D341Med (cell line): Measurements from ENCODE around the gene ARID1B.

Experiments used
- DNase-seq: peaks from one replicate; pipeline ENCODE4 v3.0.0; 2012; ENCODE audit warnings: low spot score

ARID1B gene

GRCh38 chr6:156879186-156879585 is 102.0 kb downstream of the ARID1B start:
- no peak for DNase-seq

GRCh38 chr6:156879591-156879990 is 102.4 kb downstream of the ARID1B start:
- no peak for DNase-seq

GRCh38 chr6:156880913-156881312 is 103.7 kb downstream of the ARID1B start:
- DNase-seq, result no peak

GRCh38 chr6:156881687-156882629 is 104.8 kb downstream of the ARID1B start:
- DNase-seq, result no peak

GRCh38 chr6:156883497-156884252 is 106.5 kb downstream of the ARID1B start:
- DNase-seq, result no peak

DNA sequence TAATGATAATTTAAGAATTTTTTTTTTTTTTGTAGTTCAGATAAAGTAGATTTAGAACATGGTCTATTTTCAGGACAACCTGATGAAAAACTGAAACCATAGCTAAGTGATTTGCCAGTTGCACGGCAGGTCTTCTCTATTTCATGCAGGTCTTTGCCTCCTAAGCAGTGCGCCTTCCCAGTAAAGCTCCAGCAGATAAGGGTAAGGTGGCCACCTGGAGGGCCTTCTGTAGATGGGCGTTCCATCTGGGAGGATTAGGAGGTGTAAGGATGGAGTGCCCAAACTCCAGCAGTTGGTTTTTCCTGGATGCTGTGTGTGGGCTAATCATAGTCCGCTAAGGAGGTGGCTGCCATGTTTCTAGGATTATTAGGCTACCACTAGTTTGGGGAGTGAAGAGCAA is 107.1 kb downstream of the ARID1B start:
- peak; percentile 60 for DNase-seq

DNA sequence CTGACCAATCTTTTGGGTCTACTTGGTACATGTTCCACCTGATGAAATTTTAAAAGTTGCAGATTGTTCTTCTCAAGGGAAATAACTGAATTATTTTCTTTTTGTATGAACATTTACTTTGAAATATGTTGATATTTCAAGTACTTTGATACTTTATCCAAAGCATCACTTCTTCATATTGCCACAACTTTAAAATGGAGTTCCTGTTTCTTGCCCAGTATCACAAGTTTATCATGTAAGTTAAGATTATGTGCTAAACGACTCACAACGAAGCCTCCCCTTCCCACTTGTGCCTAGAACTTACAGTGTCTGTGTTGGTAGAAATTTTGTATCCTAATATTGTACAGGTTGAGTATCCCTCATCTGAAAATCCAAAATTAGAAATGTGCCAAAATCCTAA is 108.4 kb downstream of the ARID1B start:
- DNase-seq, result no peak

DNA sequence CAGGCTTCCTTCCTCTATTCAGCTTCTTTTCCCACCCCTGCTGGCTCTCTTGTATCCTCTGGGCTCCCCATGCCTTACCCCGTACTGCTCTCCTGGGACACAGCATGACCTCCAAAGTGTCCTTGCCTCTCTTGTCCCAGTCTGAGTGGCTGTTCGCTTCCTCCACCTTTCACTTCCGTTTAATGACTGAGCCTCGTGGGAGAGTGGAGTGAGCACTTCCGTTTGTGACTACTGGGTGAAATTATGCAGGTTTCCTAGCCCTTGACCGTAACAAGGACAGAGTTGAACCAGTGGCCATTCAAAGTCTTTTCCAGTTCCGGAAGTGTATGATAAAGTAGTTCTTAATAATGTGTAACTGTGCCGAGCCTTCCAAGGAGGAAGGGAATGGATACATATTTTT is 109.2 kb downstream of the ARID1B start:
- no peak for DNase-seq

DNA sequence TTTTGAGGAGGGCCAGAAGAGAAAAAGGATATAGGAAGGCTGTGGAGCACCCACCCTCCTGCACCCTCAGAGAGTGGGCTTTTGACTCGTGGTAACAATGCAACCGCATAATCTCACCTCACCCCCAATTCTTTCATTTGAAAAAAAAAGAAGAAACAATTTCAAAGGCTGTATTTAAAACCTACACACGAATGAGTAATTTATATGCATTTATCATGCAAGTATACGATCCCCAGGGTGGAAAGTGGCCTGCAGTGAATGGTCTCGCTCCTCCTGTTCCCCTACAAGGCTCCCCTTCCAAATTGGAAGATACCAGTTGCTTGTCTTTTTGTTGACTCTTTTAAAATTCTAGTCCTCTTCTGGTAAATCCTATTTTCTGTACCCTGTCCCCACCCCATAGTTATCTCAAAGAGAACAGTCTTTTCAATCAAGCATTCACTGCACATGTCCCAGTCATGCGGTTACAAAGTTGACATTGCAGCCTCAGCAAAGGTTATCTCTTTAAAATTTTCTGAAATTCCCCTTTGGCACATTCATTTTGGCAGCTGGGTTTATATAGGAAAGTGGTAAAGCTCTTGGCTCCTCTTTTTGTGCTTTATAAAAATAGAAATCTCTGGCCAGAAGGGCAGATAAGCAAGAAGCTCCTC is 110.6 kb downstream of the ARID1B start:
- no peak for DNase-seq

- DNase-seq, result no peak
Observed at GRCh38 chr6:156889469-156889868, 112.3 kb downstream of the ARID1B start.

DNA sequence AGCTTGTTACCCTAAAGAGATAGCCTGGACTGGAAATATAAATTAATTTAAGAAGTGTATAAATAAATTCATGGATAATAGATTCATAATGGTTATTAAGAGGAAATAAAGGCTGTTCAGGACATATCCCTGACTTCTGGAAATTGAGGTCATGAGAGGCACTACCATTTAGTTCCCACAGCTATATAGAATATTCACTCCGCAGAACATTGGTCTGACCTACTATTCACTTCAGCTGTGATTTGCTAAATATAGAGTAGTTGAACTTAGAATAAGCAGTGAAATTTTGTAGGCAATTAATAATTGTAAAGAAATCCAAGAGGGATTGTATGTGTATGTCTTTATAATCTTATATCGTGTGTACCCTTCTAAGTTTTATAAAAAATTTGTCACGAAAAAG is 112.8 kb downstream of the ARID1B start:
- no peak for DNase-seq

DNA sequence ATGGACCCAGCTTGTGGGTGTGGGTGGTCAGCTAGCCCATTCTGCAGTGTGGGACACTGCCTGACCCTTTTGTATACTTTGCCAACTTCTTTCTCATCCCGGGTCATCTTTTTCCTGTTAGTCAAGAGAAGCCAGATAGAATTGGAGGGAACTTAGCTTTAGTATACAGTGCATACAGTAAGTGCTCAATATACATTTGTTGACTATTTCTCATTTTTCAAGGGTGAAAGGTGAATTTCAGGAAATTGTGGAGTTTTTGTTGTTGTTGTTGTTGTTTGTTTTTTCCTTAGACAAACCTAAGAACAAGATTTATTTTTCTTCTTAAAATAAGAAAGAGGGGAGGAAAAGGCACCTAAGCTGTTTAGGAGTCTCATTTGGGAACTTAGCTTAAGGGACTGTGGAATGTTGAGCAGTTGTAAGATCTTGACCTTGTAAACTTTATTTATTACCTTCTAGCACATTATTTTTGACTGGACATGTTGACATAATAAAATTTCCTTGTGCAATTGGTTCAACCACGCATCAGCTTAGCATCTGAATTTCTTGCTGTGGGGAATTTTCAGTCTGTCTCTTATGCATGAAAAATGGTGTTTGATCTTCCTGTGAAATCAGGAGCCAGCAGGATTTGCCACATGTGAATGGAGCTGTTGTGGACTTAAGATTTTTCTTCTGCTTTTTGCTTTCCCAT is 113.6 kb downstream of the ARID1B start:
- DNase-seq, result no peak

- no peak for DNase-seq
Observed at GRCh38 chr6:156897907-156898531, 120.8 kb downstream of the ARID1B start.

GRCh38 chr6:156899071-156899470 is 121.9 kb downstream of the ARID1B start:
- no peak for DNase-seq

DNA sequence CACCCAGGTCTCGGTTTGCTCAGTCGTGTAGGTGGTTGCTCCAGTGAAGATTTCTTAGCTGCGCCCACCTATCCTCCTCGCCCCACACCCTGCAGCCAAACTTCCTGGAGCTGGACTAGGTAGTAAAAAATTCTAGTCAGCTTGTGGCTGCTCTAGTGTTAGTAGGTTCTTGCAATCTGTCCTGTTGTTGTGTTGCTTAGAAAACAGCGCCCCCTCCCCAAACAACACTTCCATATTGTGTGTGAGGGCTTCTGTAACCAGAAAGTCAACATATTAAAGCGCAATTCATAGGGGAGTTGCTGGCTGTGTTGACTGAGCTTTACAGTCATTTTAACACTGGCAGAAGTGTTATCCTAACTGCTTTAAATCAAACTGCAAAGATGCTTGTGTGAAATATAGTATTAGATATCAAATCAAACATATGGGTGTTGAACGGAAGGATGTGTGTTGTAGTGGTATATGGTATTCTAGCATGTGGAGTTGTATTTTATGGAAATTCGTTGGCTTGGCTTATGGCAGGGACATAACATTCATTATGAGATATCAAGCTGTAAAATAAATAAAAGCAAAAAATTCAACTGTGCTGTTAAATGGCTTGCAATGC is 122.5 kb downstream of the ARID1B start:
- DNase-seq, result no peak

DNA sequence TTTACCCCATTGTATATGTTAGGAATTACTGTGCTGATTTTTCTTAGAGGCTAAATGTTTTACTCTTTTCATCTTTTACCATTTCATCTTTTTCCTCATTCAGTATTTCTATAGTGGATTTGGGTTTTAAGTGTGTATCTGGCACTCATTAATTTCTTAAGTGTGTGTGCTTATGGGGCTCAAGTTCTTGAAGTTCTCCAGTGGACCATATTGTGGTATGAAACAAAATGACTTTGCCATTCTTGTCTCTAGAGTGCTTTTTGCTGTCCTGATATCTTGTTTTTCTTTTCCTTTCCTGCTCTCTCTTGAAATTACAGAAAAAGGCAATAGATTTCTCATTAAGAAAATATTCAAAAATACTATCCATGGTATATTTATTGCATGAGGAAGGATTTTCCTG is 123.1 kb downstream of the ARID1B start:
- DNase-seq, result no peak

- no peak for DNase-seq
Observed at GRCh38 chr6:156901309-156902019, 124.3 kb downstream of the ARID1B start.

DNA sequence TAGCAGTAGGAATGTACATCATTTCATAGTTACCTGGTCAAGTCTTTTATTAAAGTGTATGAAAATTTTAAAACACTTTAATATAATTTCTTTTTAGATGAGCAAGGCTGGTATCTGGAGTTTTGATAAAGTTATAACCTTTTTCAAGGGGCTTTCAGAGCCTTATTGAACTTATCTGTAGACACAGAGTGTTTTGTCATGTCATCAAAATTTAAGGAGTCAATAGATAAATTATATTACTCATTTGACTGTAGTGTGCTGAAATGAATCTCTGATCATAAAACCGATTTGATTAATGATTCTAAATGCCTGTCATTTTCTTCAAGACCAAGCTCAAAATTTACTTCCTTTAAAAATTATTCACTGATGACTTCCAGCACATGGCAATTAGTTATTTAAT is 125.6 kb downstream of the ARID1B start:
- DNase-seq, result no peak

- DNase-seq, result no peak
Observed at GRCh38 chr6:156904176-156904967, 127.2 kb downstream of the ARID1B start.

DNA sequence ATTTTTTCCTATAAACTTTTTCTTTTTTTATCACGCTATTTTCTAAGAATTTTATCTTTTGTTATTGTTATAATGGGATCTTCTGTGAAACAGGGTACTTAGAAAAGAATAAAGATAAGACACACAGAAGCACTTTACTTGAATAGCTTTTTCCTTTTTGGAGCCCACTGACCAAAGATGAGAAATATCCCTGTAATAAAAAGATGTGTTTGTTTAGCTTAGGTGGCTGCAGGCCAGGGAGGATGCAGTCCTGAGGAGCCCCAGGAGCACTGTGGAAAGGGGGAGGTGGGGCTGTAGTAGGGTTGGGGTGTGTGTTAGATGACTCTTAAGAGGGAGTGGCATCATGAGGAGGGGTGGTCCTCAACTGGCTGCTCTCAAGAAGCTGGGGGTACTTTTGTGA is 128.6 kb downstream of the ARID1B start:
- DNase-seq, result no peak
